GM19240 (cell line): ENCODE data around the gene PIGBOS1.
"Not testable (repeated sequence)": the region's sequence is repeated elsewhere in the genome, so short reads cannot be mapped to it uniquely, and the experiment has no call there.

Experiments
- DNase-seq: peaks from one replicate; pipeline ENCODE4 v3.0.0; 2011; ENCODE audit warnings: low spot score; ENCODE audit not compliant: insufficient read length

PIGBOS1 gene

GRCh38 chr15:55318588-55319494 is at the start of gene PIGBOS1, which contains the start of gene PIGB:
Gene PIGBOS1 (minus strand): TSS chr15:55319123. CDS start chr15:55317792, 1,331 bp downstream.
Gene PIGB (plus strand): TSS chr15:55319222. CDS start chr15:55319251, 29 bp downstream.
- peak; percentile 64 for DNase-seq

GRCh38 chr15:55366981-55367380 is 48.1 kb upstream of the PIGBOS1 start:
- no peak for DNase-seq

- no peak for DNase-seq
Observed at GRCh38 chr15:55362641-55363040, 43.7 kb upstream of the PIGBOS1 start.

DNA sequence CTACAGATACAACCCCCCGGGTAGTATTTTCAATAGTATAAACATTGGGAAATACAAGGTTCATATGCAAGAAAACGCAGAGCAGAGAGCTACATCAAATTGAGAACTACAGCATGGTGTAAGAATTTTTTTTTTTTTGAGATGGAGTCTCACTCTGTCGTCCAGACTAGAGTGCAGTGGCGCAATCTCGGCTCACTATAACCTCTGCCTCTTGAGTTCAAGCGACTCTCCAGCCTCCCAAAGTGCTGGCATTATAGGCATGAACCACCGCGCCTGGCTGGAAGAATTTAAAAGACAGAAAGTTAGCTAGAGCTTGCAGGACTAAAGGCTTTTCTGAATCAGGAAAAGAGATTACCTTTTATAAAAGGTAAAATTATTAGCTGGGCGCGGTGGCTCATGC is 42.1 kb upstream of the PIGBOS1 start:
- DNase-seq = no peak

GRCh38 chr15:55360256-55360655 is 41.3 kb upstream of the PIGBOS1 start:
- DNase-seq = no peak

DNA sequence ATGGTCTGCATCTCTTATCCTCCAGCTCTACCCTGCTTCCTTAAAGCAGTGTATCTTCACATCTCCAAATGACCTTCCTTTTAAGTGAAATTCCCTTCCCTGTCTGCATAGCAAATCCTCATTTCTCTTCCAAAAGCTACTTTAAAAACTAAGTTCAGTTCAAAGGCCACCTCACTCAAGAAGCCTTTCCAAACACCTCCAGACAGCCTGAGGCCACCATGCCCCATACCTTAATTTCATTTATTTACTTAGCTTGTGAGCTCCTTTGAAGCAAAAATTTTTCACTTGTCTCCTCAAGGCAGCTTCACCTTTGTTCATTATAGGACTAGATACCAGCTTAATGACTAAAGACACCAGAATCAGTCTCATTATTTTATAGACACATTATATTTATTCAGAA is 39.5 kb upstream of the PIGBOS1 start:
- no peak for DNase-seq

- DNase-seq = no peak
Observed at GRCh38 chr15:55357774-55358173, 38.9 kb upstream of the PIGBOS1 start.

- DNase-seq = no peak
Observed at GRCh38 chr15:55356985-55357585, 38.2 kb upstream of the PIGBOS1 start.

GRCh38 chr15:55353025-55353424 is 34.1 kb upstream of the PIGBOS1 start:
- DNase-seq = no peak

DNA sequence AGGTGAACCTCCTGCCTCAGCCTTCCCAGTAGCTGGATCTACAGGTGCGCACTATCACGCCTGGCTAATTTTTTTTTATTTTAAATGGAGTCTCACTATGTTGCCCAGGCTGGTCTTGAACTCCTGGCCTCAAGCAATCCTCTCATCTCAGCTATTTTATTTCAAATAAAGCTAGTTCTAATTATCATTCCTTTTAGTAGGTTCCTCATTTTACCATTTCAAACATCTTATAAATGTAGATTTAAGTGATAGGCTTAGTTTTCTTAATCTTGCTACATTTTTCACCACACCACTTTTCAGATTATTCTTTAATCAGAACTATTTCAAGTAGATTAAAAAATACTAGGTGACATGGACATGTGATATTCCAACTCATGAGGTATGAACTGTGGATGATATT is 30.4 kb upstream of the PIGBOS1 start:
- no peak for DNase-seq

GRCh38 chr15:55348281-55348778 is 29.4 kb upstream of the PIGBOS1 start:
- no peak for DNase-seq

DNA sequence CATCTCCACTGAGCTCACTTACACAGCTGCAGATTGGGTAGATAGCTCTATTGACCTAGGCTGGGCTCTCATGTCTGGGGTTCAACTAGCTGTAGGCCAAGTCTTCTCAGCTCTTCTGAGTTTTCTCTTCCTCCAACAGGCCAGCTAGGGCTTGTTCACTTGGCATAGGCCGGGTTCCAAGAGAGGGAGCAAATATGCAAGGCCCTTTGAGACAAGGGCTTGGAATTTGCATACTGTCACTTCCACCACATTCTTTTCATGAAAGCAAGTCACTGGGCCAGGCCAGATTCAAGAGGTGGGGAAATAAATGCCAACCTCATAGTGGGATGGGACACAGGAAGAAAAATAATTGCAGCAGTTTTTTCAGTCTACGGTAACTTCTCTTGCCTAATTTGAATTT is 25.3 kb upstream of the PIGBOS1 start:
- no peak for DNase-seq

DNA sequence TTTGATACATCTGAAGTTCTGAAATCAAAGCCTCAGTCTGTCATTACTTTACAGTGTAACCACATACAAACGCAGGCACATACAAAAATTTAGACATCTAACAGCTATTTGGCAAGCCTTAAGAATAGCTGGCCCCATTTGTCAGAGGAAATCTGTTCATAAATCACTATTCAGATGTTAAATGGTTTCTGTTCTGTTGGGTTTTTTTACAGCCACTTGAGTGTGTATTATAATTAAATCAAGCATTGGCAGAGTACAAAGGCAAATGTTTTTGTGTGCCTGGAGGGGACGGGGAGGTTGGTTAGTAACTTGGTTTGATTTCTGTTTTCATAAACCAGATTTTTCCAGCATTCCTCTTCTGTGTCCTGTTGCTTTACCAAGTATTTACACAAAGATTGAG is 24.2 kb upstream of the PIGBOS1 start:
- no peak for DNase-seq

DNA sequence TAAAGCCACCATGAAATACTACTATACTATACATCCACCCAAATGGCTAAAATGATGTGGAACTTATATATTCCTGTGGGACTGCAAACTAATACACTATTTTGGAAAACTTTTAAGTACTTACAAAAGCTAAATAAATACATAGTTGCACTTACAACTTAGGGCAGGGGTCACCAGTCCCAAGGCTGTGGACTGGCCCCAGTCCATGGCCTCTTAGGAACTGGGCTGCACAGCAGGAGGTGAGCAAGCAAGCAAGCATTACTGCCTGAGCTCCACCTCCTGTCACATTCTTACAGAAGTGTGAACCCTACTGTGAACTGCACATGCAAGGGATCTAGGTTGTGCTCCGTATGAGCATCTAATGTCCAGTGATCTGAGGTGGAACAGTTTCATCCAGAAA is 18.2 kb upstream of the PIGBOS1 start:
- DNase-seq = no peak

DNA sequence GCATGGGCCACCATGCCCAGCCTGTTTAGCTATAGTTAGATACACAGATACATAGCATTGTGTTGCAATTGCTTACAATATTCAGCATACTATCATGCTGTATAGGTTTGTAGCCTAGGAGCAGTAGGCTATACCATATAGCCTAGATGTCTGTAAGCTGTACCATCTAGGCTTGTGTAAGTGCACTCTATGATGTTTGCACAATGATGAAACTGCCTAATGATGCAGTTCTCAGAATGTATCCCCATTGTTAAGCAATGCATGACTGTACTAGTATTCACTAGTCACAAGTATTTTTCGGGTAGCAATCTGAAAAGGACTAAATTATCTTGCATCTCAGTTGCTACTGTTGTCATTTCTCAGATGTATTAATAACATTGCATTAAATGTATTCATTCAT is 16.1 kb upstream of the PIGBOS1 start:
- no peak for DNase-seq

GRCh38 chr15:55334371-55334770 is 15.4 kb upstream of the PIGBOS1 start:
- DNase-seq = no peak

DNA sequence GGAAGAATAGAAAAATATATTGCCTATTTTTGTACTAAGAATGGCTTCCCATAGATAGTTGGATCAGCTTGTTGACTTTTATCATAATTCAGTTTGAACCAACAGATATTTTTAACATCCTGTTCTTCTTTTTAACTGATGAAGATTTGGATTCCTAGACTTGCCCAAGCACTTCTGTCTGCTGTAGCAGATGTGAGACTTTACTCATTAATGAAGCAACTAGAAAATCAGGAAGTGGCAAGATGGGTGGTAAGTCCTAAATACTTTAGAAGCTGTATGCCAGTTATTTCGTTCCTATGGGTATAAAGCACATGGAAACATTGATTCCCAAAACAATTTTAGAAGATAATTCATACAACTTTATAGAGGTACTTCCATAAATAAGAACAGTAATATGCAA is 8.5 kb upstream of the PIGBOS1 start:
- no peak for DNase-seq

DNA sequence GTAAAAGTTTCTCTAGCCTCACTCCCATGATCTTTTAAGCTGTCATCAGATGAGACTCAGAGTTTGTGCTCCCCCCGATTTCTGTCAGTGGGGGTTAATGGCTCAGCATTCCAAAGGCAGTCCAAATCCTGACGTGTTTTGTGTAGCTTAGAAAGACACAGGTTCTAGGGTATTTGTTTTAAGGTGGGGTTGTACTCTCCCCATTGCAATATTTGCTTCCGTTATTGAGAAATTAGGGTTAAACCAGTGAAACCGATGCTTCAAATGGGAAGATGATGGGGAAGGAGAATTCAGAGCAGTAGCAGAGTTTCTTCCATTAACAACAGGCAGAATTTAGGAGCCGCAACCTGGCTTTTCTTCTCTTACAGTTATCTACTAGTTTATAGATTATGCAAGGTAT is 3.5 kb upstream of the PIGBOS1 start:
- DNase-seq = no peak

- no peak for DNase-seq
Observed at GRCh38 chr15:55320963-55321362, 2.0 kb upstream of the PIGBOS1 start.

DNA sequence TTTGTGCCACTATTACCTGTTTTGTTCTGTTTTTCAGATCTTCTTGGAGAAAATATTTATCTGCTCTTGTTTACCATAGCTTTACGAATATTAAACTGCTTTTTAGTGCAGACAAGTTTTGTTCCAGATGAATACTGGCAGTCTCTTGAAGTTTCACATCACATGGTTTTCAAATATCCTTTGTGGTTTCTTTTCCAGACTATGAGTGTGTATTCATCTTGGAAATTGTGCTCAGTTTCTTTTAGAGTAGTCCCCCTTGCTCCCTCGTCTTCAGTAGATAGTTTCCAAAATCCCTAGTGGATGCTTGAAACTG is 1.3 kb upstream of the PIGBOS1 start:
- no peak for DNase-seq

DNA sequence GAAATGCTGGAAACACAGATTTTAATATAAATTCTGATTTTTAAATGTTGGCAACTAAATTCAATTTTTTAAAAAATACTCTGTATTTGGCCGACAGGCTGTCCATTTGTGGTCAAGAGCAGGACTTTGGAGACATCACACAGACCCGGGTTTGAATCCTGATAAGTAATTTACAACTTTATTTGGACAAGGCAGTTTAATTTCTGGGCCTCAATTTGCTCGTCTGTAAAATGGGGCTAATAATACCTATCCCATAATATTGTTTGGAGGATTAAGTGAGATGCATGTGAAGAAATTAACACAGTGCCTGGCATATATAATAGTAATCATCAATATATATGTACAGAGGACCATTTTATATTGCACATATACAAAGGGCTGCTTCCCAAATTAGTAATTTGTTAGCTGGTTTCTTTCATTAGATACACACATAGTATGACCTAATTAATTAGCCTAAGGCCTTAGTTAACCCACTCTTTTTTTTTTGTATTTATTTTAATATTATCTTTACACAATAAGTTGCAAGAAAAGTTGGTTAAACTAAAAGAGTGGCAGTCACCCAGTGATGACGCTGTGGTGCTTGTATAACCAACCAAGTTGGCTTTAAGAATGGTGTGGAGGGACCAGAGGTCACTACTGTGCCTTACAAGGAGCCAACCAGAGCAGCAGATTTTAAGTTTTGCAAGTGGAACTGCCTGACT is 764 bp upstream of the PIGBOS1 start:
- DNase-seq = peak; percentile 9

DNA sequence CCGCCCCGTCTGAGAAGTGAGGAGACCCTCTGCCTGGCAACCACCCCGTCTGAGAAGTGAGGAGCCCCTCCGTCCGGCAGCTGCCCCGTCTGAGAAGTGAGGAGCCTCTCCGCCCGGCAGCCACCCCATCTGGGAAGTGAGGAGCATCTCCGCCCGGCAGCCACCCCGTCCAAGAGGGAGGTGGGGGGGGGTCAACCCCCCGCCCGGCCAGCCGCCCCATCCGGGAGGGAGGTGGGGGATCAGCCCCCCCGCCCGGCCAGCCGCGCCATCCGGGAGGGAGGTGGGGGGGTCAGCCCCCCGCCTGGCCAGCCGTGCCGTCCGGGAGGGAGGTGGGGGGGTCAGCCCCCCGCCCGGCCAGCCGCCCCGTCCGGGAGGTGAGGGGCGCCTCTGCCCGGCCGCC is 16.1 kb downstream of the PIGBOS1 start:
- not testable (repeated sequence) for DNase-seq
